ENCODE measurements around the gene BSPRY.

BSPRY gene

DNA sequence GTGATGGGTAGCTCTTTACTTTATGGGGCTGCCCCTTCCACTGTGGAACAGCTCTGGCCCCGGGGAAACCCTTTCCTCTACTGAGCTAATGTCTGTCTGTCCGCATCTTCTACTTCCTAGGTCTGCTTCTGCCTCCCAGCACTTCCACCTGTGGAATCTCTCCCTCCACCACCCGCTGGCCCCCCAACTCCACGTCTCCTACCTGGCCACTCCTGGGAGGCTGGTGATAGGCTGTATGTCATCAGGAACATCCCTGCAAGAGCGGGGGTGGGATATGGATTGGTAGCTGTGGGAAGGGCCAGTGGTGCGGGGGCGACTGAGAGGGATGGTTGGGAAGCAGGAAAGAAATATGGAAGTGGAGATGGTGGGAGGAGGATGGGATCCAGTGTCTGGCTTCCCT, 42.6 kb downstream of the BSPRY start:
- no peaks in the 10 kb centered on the region for H3K36me3 ChIP-seq (ENCODE audit: low read length)
- TF ChIP-seq EZH2phosphoT487 (conservative IDR thresholded peaks at IDR 0.05; ENCODE audit: low read length) = no peak
- TF ChIP-seq, protein P1, sequence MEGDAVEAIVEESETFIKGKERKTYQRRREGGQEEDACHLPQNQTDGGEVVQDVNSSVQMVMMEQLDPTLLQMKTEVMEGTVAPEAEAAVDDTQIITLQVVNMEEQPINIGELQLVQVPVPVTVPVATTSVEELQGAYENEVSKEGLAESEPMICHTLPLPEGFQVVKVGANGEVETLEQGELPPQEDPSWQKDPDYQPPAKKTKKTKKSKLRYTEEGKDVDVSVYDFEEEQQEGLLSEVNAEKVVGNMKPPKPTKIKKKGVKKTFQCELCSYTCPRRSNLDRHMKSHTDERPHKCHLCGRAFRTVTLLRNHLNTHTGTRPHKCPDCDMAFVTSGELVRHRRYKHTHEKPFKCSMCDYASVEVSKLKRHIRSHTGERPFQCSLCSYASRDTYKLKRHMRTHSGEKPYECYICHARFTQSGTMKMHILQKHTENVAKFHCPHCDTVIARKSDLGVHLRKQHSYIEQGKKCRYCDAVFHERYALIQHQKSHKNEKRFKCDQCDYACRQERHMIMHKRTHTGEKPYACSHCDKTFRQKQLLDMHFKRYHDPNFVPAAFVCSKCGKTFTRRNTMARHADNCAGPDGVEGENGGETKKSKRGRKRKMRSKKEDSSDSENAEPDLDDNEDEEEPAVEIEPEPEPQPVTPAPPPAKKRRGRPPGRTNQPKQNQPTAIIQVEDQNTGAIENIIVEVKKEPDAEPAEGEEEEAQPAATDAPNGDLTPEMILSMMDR (IDR thresholded peaks at IDR 0.05; ENCODE audit: insufficient read depth, low read length, poor library complexity, severe bottlenecking) = no peak
- no peak overlapping the region for H3K4me3 ChIP-seq (ENCODE audit: insufficient read depth, low read length, poor library complexity, severe bottlenecking)
- H3F3A ChIP-seq (ENCODE audit: insufficient read depth) = no peaks in the 10 kb centered on the region
- H3K9me3 ChIP-seq (ENCODE audit: insufficient read depth, low read length) = no peaks in the 10 kb centered on the region
- H2AFZ ChIP-seq (ENCODE audit: low read depth, low read length, severe bottlenecking) = no peak overlapping the region
- H3K9me2 ChIP-seq (replicated peaks; ENCODE audit: insufficient read depth, low read length) = no peaks in the 10 kb centered on the region
- no peaks in the 10 kb centered on the region for H4K20me1 ChIP-seq (ENCODE audit: low read depth, low read length)
- H3K27me3 ChIP-seq (ENCODE audit: low read length) = no peaks in the 10 kb centered on the region
- no peak overlapping the region for H3K9ac ChIP-seq (ENCODE audit: low read length)
- H3K4me2 ChIP-seq (ENCODE audit: low read depth, low read length, poor library complexity, severe bottlenecking) = no peak overlapping the region
- no peaks in the 10 kb centered on the region for H3K79me2 ChIP-seq (ENCODE audit: insufficient read depth, low read length)
- no peak overlapping the region for H3K27ac ChIP-seq (ENCODE audit: low read depth, low read length)

GRCh38 chr9:113393281-113393680, 43.9 kb downstream of the BSPRY start:
- Histone ChIP-seq H2AFZ (ENCODE audit: low read depth, low read length, severe bottlenecking) (no peak overlapping the region), H3K79me2 (ENCODE audit: insufficient read depth, low read length) (no peaks in the 10 kb centered on the region), H3K4me3 (ENCODE audit: insufficient read depth, low read length, poor library complexity, severe bottlenecking) (no peak overlapping the region), H3K9me2 (replicated peaks; ENCODE audit: insufficient read depth, low read length) (no peaks in the 10 kb centered on the region), H4K20me1 (ENCODE audit: low read depth, low read length) (no peaks in the 10 kb centered on the region), H3K9me3 (ENCODE audit: insufficient read depth, low read length) (no peaks in the 10 kb centered on the region), H3K36me3 (ENCODE audit: low read length) (no peaks in the 10 kb centered on the region), H3K4me2 (ENCODE audit: low read depth, low read length, poor library complexity, severe bottlenecking) (no peak overlapping the region), H3F3A (ENCODE audit: insufficient read depth) (no peaks in the 10 kb centered on the region), H3K9ac (ENCODE audit: low read length) (no peak overlapping the region), H3K27me3 (ENCODE audit: low read length) (no peaks in the 10 kb centered on the region), H3K27ac (ENCODE audit: low read depth, low read length) (no peak overlapping the region)
- TF ChIP-seq, protein P1 (IDR thresholded peaks at IDR 0.05; ENCODE audit: insufficient read depth, low read length, poor library complexity, severe bottlenecking) = no peak

GRCh38 chr9:113395000-113395861, 45.9 kb downstream of the BSPRY start:
- Histone ChIP-seq H3K79me2 (ENCODE audit: insufficient read depth, low read length) (peaks cover 7% of the 10 kb centered on the region; the same call in 1 of the 2 replicates), H3K4me2 (ENCODE audit: low read depth, low read length, poor library complexity, severe bottlenecking) (no peak overlapping the region), H3K9me2 (replicated peaks; ENCODE audit: insufficient read depth, low read length) (no peaks in the 10 kb centered on the region), H3F3A (ENCODE audit: insufficient read depth) (no peaks in the 10 kb centered on the region), H3K27me3 (ENCODE audit: low read length) (no peaks in the 10 kb centered on the region), H3K9me3 (ENCODE audit: insufficient read depth, low read length) (no peaks in the 10 kb centered on the region), H3K36me3 (ENCODE audit: low read length) (no peaks in the 10 kb centered on the region), H3K27ac (ENCODE audit: low read depth, low read length) (no peak overlapping the region), H4K20me1 (ENCODE audit: low read depth, low read length) (no peaks in the 10 kb centered on the region), H3K9ac (ENCODE audit: low read length) (no peak overlapping the region), H3K4me3 (ENCODE audit: insufficient read depth, low read length, poor library complexity, severe bottlenecking) (no peak overlapping the region), H2AFZ (ENCODE audit: low read depth, low read length, severe bottlenecking) (no peak overlapping the region)
- no peak for TF ChIP-seq EZH2phosphoT487 (conservative IDR thresholded peaks at IDR 0.05; ENCODE audit: low read length)
- TF ChIP-seq, protein P1 (IDR thresholded peaks at IDR 0.05; ENCODE audit: insufficient read depth, low read length, poor library complexity, severe bottlenecking) = no peak

Measured in SU-DHL-6 (cell line).